Transverse colon (tissue), 4 donors: Measurements from ENCODE around the gene NTMT2. TPM values are rescaled to one million over a fixed set of nuclear protein-coding genes. Genes with fewer than 3 reads are reported as not detected.

Source experiments
- DNase-seq: peaks from one replicate; pipeline ENCODE4 v3.0.0-alpha.2; 2019
- H3K27ac ChIP-seq, 4 donors: fragments of 200-600 bp; sonication (generic); 2 replicates each; pipeline ENCODE4 v1.5.1; 2016 to 2018; ENCODE audit warnings: inconsistent platforms in 4 of 4
- H3K27me3 ChIP-seq: fragments of 200-600 bp; sonication (generic); 2 replicates; pipeline ENCODE4 v1.5.1; 2017; ENCODE audit warnings: inconsistent platforms
- H3K36me3 ChIP-seq, 4 donors: fragments of 200-600 bp; sonication (generic); 2 replicates each; pipeline ENCODE4 v1.5.1; 2017 to 2019; ENCODE audit warnings: inconsistent platforms in 4 of 4
- H3K4me1 ChIP-seq, 4 donors: fragments of 200-600 bp; sonication (generic); 2 replicates each; pipeline ENCODE4 v1.5.1; 2017 to 2020; ENCODE audit warnings: inconsistent platforms in 4 of 4
- H3K4me3 ChIP-seq, 4 donors: fragments of 200-600 bp; sonication (generic); 1 replicate in 1 of 4; 2 replicates in 3 of 4; pipeline versions ENCODE4 v1.5.1 to v1.6.1; 2017 to 2019; ENCODE audit warnings: inconsistent platforms in 4 of 4
- H3K9me3 ChIP-seq, 2 donors: fragments of 200-600 bp; sonication (generic); 2 replicates each; pipeline ENCODE4 v1.5.1; 2017 to 2019; ENCODE audit warnings: inconsistent platforms in 2 of 2
- CTCF ChIP-seq, 5 experiments: fragments of 200-600 bp in 3 of 5; fragments of 450-650 bp in 2 of 5; sonication (generic) in 3 of 5; IDR thresholded peaks; 1 replicate in 2 of 5; 2 replicates in 3 of 5; pipeline ENCODE4 v1.5.1; 2016 to 2017; ENCODE audit warnings: antibody characterized with exemption in 5 of 5, inconsistent platforms in 3 of 5, mild to moderate bottlenecking in 2 of 5, moderate library complexity in 1 of 5
- EP300 ChIP-seq: sonication (generic); formaldehyde crosslinking; IDR thresholded peaks from one replicate; pipeline ENCODE4 v1.6.1; 2017; ENCODE audit warnings: antibody characterized with exemption, low read depth
- POLR2A ChIP-seq: fragments of 450-650 bp; IDR thresholded peaks from one replicate; pipeline ENCODE4 v1.6.1; 2016; ENCODE audit warnings: antibody characterized with exemption, mild to moderate bottlenecking, moderate library complexity
- POLR2AphosphoS5 ChIP-seq, 3 donors: sonication (generic); formaldehyde crosslinking; IDR thresholded peaks; one replicate each; pipeline ENCODE4 v1.6.1; 2016; ENCODE audit warnings: antibody characterized with exemption in 3 of 3
- WGBS, 2 donors: methylation state at CpG; one replicate each; pipeline ENCODE4 v1.1.5; 2018; ENCODE audit warnings: low coverage in 1 of 2; 5-methylcytosine and 5-hydroxymethylcytosine counted together
- in situ Hi-C, 4 donors: fragments of 200-750 bp; cut with MboI; loops; one replicate each; pipeline versions ENCODE4 v1.15.0 to v1.15.1; 2017; ENCODE audit warnings: low sequenced_read_pairs in 3 of 4, low pct_ligation_motif_present in 1 of 4, low pct_unique_long_range_greater_than_20kb in 1 of 4
- intact Hi-C: fragments of 100-400 bp; cut with DNase I; formaldehyde crosslinking; loops from one replicate; pipeline ENCODE4 v1.15.1; 2023; ENCODE audit warnings: low total_unique reads
- total RNA-seq, 4 donors: library from RNA; depleted of rRNA; stranded (reverse); fragments of >200 nt; gene quantifications; one replicate each; pipeline ENCODE4 v1.1.0, GENCODE V29; 2016

NTMT2 gene
- total RNA-seq, 4 donors from 2014 or later = not detected

- intact Hi-C loops (no loop called here), in situ Hi-C loops (no loop called here)
- no peaks in the 10 kb centered on the region for H3K4me1 ChIP-seq
- DNase-seq = no peak
- no peaks in the 10 kb centered on the region for H3K27me3 ChIP-seq
- 71 to 92% methylated on average over 1 to 2 of the region's 2 CpGs for WGBS, 2 donors
- H3K27ac ChIP-seq = no peak overlapping the region
- TF ChIP-seq EP300 (no peak), CTCF (IDR thresholded peaks at IDR 0.05) (no peak), POLR2AphosphoS5 (IDR thresholded peaks at IDR 0.05) (no peak), POLR2A (no peak)
- H3K4me3 ChIP-seq = no peak overlapping the region
- no peaks in the 10 kb centered on the region for H3K36me3 ChIP-seq
- no peaks in the 10 kb centered on the region for H3K9me3 ChIP-seq
Observed at GRCh38 chr1:170196490-170197236, 50.9 kb downstream of the NTMT2 start.

- TF ChIP-seq POLR2AphosphoS5 (IDR thresholded peaks at IDR 0.05) = no peak
- TF ChIP-seq POLR2A = no peak
- no peak for TF ChIP-seq CTCF (IDR thresholded peaks at IDR 0.05)
- TF ChIP-seq EP300 = no peak
- Histone ChIP-seq H3K9me3 (no peaks in the 10 kb centered on the region), H3K4me3 (no peak overlapping the region), H3K27ac (no peak overlapping the region), H3K27me3 (no peaks in the 10 kb centered on the region), H3K4me1 (no peaks in the 10 kb centered on the region), H3K36me3 (no peaks in the 10 kb centered on the region)
- 75% methylated on average over 1 of the region's 1 CpG for WGBS, 2 donors
- in situ Hi-C loops = no loop called here
- DNase-seq = no peak
- intact Hi-C loops = no loop called here
Observed at GRCh38 chr1:170198090-170198489, 52.3 kb downstream of the NTMT2 start.

- Histone ChIP-seq H3K4me1 (no peaks in the 10 kb centered on the region), H3K4me3 (no peak overlapping the region), H3K27me3 (no peaks in the 10 kb centered on the region), H3K9me3 (no peaks in the 10 kb centered on the region), H3K36me3 (no peaks in the 10 kb centered on the region), H3K27ac (no peak overlapping the region)
- DNase-seq = no peak
- TF ChIP-seq EP300 (no peak), POLR2AphosphoS5 (IDR thresholded peaks at IDR 0.05) (no peak), POLR2A (no peak), CTCF (IDR thresholded peaks at IDR 0.05) (no peak)
- intact Hi-C loops (no loop called here), in situ Hi-C loops (no loop called here)
Observed at GRCh38 chr1:170198584-170198983, 52.8 kb downstream of the NTMT2 start.

GRCh38 chr1:170200161-170200560, 54.4 kb downstream of the NTMT2 start:
- no peaks in the 10 kb centered on the region for H3K4me1 ChIP-seq
- H3K27ac ChIP-seq = no peak overlapping the region
- no peaks in the 10 kb centered on the region for H3K9me3 ChIP-seq
- TF ChIP-seq POLR2AphosphoS5 (IDR thresholded peaks at IDR 0.05) (no peak), CTCF (IDR thresholded peaks at IDR 0.05) (no peak), EP300 (no peak), POLR2A (no peak)
- H3K36me3 ChIP-seq = no peaks in the 10 kb centered on the region
- no peaks in the 10 kb centered on the region for H3K27me3 ChIP-seq
- DNase-seq = no peak
- in situ Hi-C loops (no loop called here), intact Hi-C loops (no loop called here)
- H3K4me3 ChIP-seq = no peak overlapping the region
